ENCODE measurements around the gene MAGI3. TPM values are rescaled to one million over a fixed set of nuclear protein-coding genes. Genes with fewer than 3 reads are reported as not detected.

MAGI3 gene
- total and polyA plus RNA-seq, 8 donors: 4.6 to 24.2 (median 15.6) TPM

- Histone ChIP-seq H3K4me3 (no peak overlapping the region), H3K27ac (no peak overlapping the region), H3K27me3 (no peaks in the 10 kb centered on the region), H3K4me1 (peaks cover 0 to 7% (median 3%) of the 10 kb centered on the region in 3 donors), H3K36me3 (no peaks in the 10 kb centered on the region), H3K9me3 (no peaks in the 10 kb centered on the region)
- TF ChIP-seq CTCF (IDR thresholded peaks at IDR 0.05): no peak
- FAIRE-seq (no peak), ATAC-seq (no peak), DNase-seq (no peak)
- intact Hi-C loops (cut with DNase I): no loop called here
Observed at GRCh38 chr1:113444857-113445256, 54.5 kb downstream of the MAGI3 start.

- 0 to 5% methylated on average over 1 of the region's 1 CpG for WGBS, 2 donors
- no peak for TF ChIP-seq CTCF (IDR thresholded peaks at IDR 0.05)
- DNase-seq (no peak), ATAC-seq (peak in 3 of 4 donors; percentile 25 to 30 (median 26)), FAIRE-seq (no peak)
- Histone ChIP-seq H3K9me3 (no peaks in the 10 kb centered on the region), H3K36me3 (no peaks in the 10 kb centered on the region), H3K27ac (no peak overlapping the region), H3K4me1 (peaks cover 5 to 27% (median 17%) of the 10 kb centered on the region in 3 donors), H3K4me3 (no peak overlapping the region), H3K27me3 (no peaks in the 10 kb centered on the region)
- intact Hi-C loops (cut with DNase I): no loop called here
Observed at GRCh38 chr1:113451710-113452109, 61.4 kb downstream of the MAGI3 start.

- Histone ChIP-seq H3K9me3 (no peaks in the 10 kb centered on the region), H3K4me1 (peaks cover 13 to 36% (median 18%) of the 10 kb centered on the region in 3 donors), H3K36me3 (no peaks in the 10 kb centered on the region), H3K27ac (no peak overlapping the region), H3K4me3 (no peak overlapping the region), H3K27me3 (no peaks in the 10 kb centered on the region)
- peak; percentile 47 to 80 (median 71) for ATAC-seq
- FAIRE-seq: no peak
- intact Hi-C loops (cut with DNase I): no loop called here
- peak in 3 of 4 donors; percentile 20 to 29 (median 23) for TF ChIP-seq CTCF (IDR thresholded peaks at IDR 0.05)
- no peak for DNase-seq
- 38 to 47% methylated on average over 2 of the region's 2 CpGs for WGBS, 2 donors
Observed at GRCh38 chr1:113452921-113453770, 62.8 kb downstream of the MAGI3 start.

GRCh38 chr1:113453771-113454083 is 63.4 kb downstream of the MAGI3 start:
- no peak for DNase-seq
- FAIRE-seq: no peak
- intact Hi-C loops (cut with DNase I): no loop called here
- H3K4me1 ChIP-seq: peaks cover 13 to 41% (median 18%) of the 10 kb centered on the region in 3 donors
- no peak overlapping the region for H3K4me3 ChIP-seq
- no peak overlapping the region for H3K27ac ChIP-seq
- no peaks in the 10 kb centered on the region for H3K9me3 ChIP-seq
- H3K36me3 ChIP-seq: no peaks in the 10 kb centered on the region
- 88 to 89% methylated on average over 1 of the region's 1 CpG for WGBS, 2 donors
- no peaks in the 10 kb centered on the region for H3K27me3 ChIP-seq
- TF ChIP-seq CTCF (IDR thresholded peaks at IDR 0.05): no peak
- peak in 2 of 4 donors; percentile 9 to 26 for ATAC-seq

- ATAC-seq: no peak
- Histone ChIP-seq H3K27ac (no peak overlapping the region), H3K4me1 (peaks cover 13 to 44% (median 18%) of the 10 kb centered on the region in 3 donors), H3K36me3 (no peaks in the 10 kb centered on the region), H3K4me3 (no peak overlapping the region), H3K27me3 (no peaks in the 10 kb centered on the region), H3K9me3 (no peaks in the 10 kb centered on the region)
- intact Hi-C loops (cut with DNase I): no loop called here
- FAIRE-seq: no peak
- 93 to 95% methylated on average over 1 of the region's 1 CpG for WGBS, 2 donors
- TF ChIP-seq CTCF (IDR thresholded peaks at IDR 0.05): no peak
- no peak for DNase-seq
Observed at GRCh38 chr1:113455374-113455773, 65.1 kb downstream of the MAGI3 start.

Measured in pancreas (tissue), 10 donors.